DND-41 (cell line): ENCODE measurements around the gene MED29.

Source experiments
- ATAC-seq: fragments of 200-7000 bp; cut with Tn5 transposase; 3 replicates; pipeline ENCODE4 v1.9.1; 2021; ENCODE audit warnings: low read depth; ENCODE audit not compliant: insufficient read depth
- DNase-seq: peaks from one replicate; pipeline ENCODE4 v3.0.0-alpha.2; 2020
- H2AFZ ChIP-seq: 2 replicates; pipeline ENCODE4 v1.6.0; 2012; ENCODE audit warnings: low read depth, low read length
- H3K27ac ChIP-seq: 2 replicates; pipeline ENCODE4 v1.5.1; 2012; ENCODE audit warnings: low read length, inconsistent platforms
- H3K27me3 ChIP-seq: fragments of 200-600 bp; sonication (generic); 2 replicates; pipeline ENCODE4 v1.6.0; 2012; ENCODE audit warnings: low read length, mild to moderate bottlenecking, inconsistent platforms; ENCODE audit not compliant: insufficient read depth, poor library complexity
- H3K36me3 ChIP-seq: 2 replicates; pipeline ENCODE4 v1.5.1; 2012; ENCODE audit warnings: low read length, inconsistent platforms; ENCODE audit not compliant: insufficient read depth
- H3K4me1 ChIP-seq: 2 replicates; pipeline ENCODE4 v1.5.1; 2012; ENCODE audit warnings: mild to moderate bottlenecking, low read length; ENCODE audit not compliant: insufficient read depth
- H3K4me2 ChIP-seq: 2 replicates; pipeline ENCODE4 v1.6.0; 2012; ENCODE audit warnings: mild to moderate bottlenecking, moderate library complexity, low read length, inconsistent platforms; ENCODE audit not compliant: insufficient read depth
- H3K4me3 ChIP-seq, 2 experiments: fragments of 200-600 bp in 1 of 2; shearing (Covaris generic) in 1 of 2; 2 replicates each; pipeline ENCODE4 v1.5.1; 2012 to 2016; ENCODE audit warnings: inconsistent platforms in 2 of 2, low read length in 2 of 2, mild to moderate bottlenecking in 2 of 2, low read depth in 1 of 2, moderate library complexity in 1 of 2
- H3K79me2 ChIP-seq: 2 replicates; pipeline ENCODE4 v1.6.0; 2012; ENCODE audit warnings: low read length, inconsistent platforms; ENCODE audit not compliant: insufficient read depth
- H3K9ac ChIP-seq: 2 replicates; pipeline ENCODE4 v1.6.0; 2012; ENCODE audit warnings: low read depth, mild to moderate bottlenecking, inconsistent platforms, low read length, moderate library complexity
- H3K9me3 ChIP-seq: 2 replicates; pipeline ENCODE4 v1.5.1; 2012; ENCODE audit warnings: low read length, moderate library complexity, mild to moderate bottlenecking, inconsistent platforms; ENCODE audit not compliant: insufficient read depth, severe bottlenecking
- H4K20me1 ChIP-seq: 2 replicates; pipeline ENCODE4 v1.6.0; 2012; ENCODE audit warnings: low read length; ENCODE audit not compliant: insufficient read depth
- EZH2 ChIP-seq: IDR thresholded peaks from 3 replicates; pipeline ENCODE4 v1.6.1; 2012; ENCODE audit warnings: borderline replicate concordance, low read depth, mild to moderate bottlenecking, moderate library complexity, low read length, inconsistent platforms; ENCODE audit not compliant: severe bottlenecking
- TF ChIP-seq, protein P1 (sequence below): IDR thresholded peaks from 2 replicates; pipeline ENCODE4 v1.5.1; 2012; ENCODE audit warnings: borderline replicate concordance, low read length, moderate library complexity, mild to moderate bottlenecking; ENCODE audit not compliant: poor library complexity, severe bottlenecking; ENCODE audit errors: extremely low read depth

The MED29 gene

DNA sequence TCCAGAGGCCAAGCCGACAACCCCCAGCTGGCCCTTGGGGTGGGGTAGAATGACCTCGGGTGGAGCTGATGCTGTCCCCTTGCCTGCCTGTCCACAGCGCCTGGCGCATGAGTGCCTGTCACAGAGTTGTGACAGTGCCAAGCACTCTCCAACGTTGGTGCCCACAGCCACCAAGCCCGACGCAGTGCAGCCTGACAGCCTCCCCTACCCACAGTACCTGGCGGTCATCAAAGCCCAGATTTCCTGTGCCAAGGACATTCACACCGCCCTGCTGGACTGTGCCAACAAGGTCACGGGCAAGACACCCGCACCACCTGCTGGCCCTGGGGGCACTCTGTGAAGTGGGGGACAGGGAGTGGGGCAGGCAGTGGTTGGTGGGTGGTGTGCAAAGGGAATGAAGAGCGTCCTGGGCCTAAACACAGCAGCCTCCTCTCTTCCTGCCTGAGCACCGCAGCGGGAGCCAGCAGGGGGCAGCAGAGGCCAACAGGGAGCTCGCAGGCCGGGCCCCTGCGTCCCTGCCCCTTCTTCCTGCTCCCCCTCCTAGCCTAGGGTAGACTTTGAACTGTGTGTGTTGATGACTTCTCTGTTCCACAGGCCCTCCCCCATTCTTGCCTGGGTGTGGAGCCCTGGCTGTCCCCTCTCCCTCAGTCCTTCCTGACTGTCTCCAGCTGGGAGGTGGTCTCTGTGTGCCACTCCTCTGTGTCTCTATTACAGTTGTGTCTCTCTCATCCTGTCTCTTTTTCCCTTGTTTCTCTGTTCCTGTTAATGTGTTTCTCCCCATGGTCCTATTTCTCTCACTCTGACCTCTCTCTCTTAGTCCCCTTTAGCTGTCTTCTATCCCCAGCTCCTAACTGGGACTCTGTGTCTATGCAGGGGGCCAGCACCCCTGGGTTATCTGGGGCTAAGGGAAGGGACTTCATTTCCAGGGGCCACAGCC, 6.5 kb downstream of the MED29 start:
- H2AFZ ChIP-seq, result no peak overlapping the region
- ATAC-seq, result peak; percentile 96

DNA sequence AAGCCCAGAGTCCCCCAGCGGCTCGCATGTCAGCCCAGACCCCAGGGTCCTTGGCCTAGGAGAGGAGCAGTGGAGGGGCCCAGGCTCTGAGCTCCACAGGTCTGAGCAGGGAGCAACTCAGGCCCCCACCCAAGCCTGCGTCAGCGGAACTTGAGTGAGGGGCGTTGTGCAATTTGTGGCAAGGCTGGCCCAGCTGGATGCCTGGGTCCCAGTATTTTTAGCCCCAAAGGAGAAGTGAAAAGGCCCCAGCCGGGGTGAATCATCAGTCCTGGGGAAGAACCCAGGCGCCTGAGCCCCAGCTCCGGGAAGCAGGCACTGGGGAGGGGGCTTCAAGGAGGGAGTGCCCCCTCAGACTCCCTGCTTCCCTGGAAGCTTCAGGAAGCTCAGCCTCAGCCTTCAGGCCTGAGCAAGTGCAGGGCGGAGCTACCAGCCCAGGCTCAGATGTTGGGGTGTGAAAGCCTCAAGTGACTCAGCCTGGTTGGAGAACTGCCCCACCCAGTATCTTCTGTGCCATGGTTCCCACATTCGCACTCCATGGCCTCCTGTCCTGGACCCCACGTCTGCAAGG, 7.2 kb downstream of the MED29 start:
- Histone ChIP-seq H3K27ac (peak overlapping the region; percentile 64), H3K4me1 (peaks cover 40% of the 10 kb centered on the region), H3K4me3 (no peak overlapping the region), H3K9ac (peak overlapping the region; percentile 35; the same call in 1 of the 2 replicates), H3K9me3 (no peaks in the 10 kb centered on the region), H3K27me3 (no peaks in the 10 kb centered on the region), H3K4me2 (peak overlapping the region; percentile 37), H3K36me3 (peaks cover 28% of the 10 kb centered on the region), H4K20me1 (0 out of 2 replicates have a peak, but pooled peaks cover 8% of the 10 kb centered on the region), H3K79me2 (peaks cover 9% of the 10 kb centered on the region), H2AFZ (no peak overlapping the region)
- DNase-seq (no peak), ATAC-seq (no peak)
- TF ChIP-seq, protein P1, sequence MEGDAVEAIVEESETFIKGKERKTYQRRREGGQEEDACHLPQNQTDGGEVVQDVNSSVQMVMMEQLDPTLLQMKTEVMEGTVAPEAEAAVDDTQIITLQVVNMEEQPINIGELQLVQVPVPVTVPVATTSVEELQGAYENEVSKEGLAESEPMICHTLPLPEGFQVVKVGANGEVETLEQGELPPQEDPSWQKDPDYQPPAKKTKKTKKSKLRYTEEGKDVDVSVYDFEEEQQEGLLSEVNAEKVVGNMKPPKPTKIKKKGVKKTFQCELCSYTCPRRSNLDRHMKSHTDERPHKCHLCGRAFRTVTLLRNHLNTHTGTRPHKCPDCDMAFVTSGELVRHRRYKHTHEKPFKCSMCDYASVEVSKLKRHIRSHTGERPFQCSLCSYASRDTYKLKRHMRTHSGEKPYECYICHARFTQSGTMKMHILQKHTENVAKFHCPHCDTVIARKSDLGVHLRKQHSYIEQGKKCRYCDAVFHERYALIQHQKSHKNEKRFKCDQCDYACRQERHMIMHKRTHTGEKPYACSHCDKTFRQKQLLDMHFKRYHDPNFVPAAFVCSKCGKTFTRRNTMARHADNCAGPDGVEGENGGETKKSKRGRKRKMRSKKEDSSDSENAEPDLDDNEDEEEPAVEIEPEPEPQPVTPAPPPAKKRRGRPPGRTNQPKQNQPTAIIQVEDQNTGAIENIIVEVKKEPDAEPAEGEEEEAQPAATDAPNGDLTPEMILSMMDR, result no peak
- TF ChIP-seq EZH2, result no peak

More for the DNA sequence above, 6.5 kb downstream of the MED29 start:
- peaks cover 40% of the 10 kb centered on the region for H3K4me1 ChIP-seq
- TF ChIP-seq, protein P1, result peak; percentile 99
- TF ChIP-seq EZH2, result no peak
- DNase-seq, result peak; percentile 93
- peaks cover 14% of the 10 kb centered on the region for H3K79me2 ChIP-seq
- no peaks in the 10 kb centered on the region for H3K27me3 ChIP-seq
- peak overlapping the region; percentile 35; the same call in 1 of the 2 replicates for H3K9ac ChIP-seq
- peak overlapping the region; percentile 37 for H3K4me2 ChIP-seq
- peak overlapping the region; percentile 64 for H3K27ac ChIP-seq
- H4K20me1 ChIP-seq, result 0 out of 2 replicates have a peak, but pooled peaks cover 8% of the 10 kb centered on the region
- peaks cover 31% of the 10 kb centered on the region for H3K36me3 ChIP-seq
- H3K9me3 ChIP-seq, result no peaks in the 10 kb centered on the region
- peak overlapping the region in 1 of 2 experiments; percentile 4; a peak in 1 of 4 replicates for H3K4me3 ChIP-seq

DNA sequence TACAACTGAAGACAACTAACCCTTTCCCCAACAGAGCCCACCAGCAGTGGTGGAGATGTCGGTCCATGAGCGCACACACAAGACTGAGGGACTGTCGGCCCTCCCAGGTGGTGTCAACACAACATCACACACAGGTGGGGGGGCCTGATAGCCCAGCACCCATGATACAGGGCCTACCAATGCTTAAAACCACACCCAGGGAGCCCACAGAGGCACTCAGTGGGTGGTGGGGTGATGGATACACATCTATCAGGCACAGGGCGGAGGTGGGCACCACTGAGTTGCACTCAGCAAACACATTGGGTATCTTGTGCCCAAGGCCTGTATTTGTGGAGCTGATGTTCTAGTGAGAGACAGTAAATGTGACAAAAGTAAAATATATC, 8.5 kb downstream of the MED29 start:
- no peak overlapping the region for H3K4me3 ChIP-seq
- H4K20me1 ChIP-seq, result 0 out of 2 replicates have a peak, but pooled peaks cover 5% of the 10 kb centered on the region
- H3K27ac ChIP-seq, result no peak overlapping the region
- H3K36me3 ChIP-seq, result peaks cover 21% of the 10 kb centered on the region
- H2AFZ ChIP-seq, result no peak overlapping the region
- TF ChIP-seq EZH2, result no peak
- TF ChIP-seq, protein P1, result no peak
- no peak overlapping the region for H3K4me2 ChIP-seq
- H3K4me1 ChIP-seq, result peaks cover 36% of the 10 kb centered on the region
- no peaks in the 10 kb centered on the region for H3K9me3 ChIP-seq
- H3K27me3 ChIP-seq, result no peaks in the 10 kb centered on the region
- DNase-seq, result no peak
- no peak overlapping the region for H3K9ac ChIP-seq
- H3K79me2 ChIP-seq, result no peaks in the 10 kb centered on the region
- ATAC-seq, result no peak
